ENCODE measurements around the gene LIM2. TPM values are rescaled to one million over a fixed set of nuclear protein-coding genes. Genes with fewer than 3 reads are reported as not detected.

Gene LIM2
- total and polyA plus RNA-seq, 9 of the 15 experiments (the other 6 are each of a cell fraction or from before 2014, with no cell fraction given) = 0.07 to 0.45 (median 0.18) TPM; not detected in 4

DNA sequence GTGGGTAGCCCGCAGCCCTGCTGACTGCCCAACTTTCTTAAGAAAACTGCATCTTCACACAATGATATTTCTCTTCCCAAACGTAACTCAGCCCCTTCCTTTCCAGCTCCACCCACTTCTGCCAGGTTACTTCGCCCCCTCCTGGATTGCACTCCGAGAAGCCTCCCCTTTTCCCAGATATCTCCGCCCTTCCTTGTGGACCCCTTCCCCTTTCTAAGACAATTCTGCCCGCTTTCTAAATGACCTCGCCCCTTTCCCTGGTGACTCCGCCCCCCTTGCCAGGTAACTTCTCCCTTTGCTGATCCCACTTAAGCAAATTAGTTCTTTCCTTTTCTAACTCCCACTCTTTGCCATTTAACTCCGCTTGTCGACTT, 48.5 kb downstream of the LIM2 start (continued):
- TF ChIP-seq ESRRA (IDR thresholded peaks at IDR 0.05; ENCODE audit: borderline replicate concordance, low read depth) (no peak), CCAR2 (IDR thresholded peaks at IDR 0.05; ENCODE audit: low read depth, low read length) (no peak), U2AF1 (optimal IDR thresholded peaks at IDR 0.05; ENCODE audit: low read depth, low read length) (no peak), NFIX (CRISPR knock-in tag; IDR thresholded peaks at IDR 0.05; ENCODE audit: low read depth) (no peak), ATF1 (CRISPR knock-in tag; IDR thresholded peaks at IDR 0.05) (no peak), ATF1 (tag; IDR thresholded peaks at IDR 0.05) (no peak), ZBTB17 (CRISPR knock-in tag; IDR thresholded peaks at IDR 0.05) (no peak), FOXK2 (conservative IDR thresholded peaks at IDR 0.05 in 1 of 2, IDR thresholded peaks at IDR 0.05 in 1 of 2; ENCODE audit: low read depth in 2 of 2) (peak in 1 of 2 experiments; percentile 43; a peak in 1 of 4 replicates), CBX1 (IDR thresholded peaks at IDR 0.05; ENCODE audit: low read depth) (no peak), ZNF324 (CRISPR knock-in tag; IDR thresholded peaks at IDR 0.05) (no peak), GABPA (tag; conservative IDR thresholded peaks at IDR 0.05; ENCODE audit: low read depth) (no peak), PHF20 (IDR thresholded peaks at IDR 0.05; ENCODE audit: partially characterized antibody) (no peak)
- TF ChIP-seq, protein P1, sequence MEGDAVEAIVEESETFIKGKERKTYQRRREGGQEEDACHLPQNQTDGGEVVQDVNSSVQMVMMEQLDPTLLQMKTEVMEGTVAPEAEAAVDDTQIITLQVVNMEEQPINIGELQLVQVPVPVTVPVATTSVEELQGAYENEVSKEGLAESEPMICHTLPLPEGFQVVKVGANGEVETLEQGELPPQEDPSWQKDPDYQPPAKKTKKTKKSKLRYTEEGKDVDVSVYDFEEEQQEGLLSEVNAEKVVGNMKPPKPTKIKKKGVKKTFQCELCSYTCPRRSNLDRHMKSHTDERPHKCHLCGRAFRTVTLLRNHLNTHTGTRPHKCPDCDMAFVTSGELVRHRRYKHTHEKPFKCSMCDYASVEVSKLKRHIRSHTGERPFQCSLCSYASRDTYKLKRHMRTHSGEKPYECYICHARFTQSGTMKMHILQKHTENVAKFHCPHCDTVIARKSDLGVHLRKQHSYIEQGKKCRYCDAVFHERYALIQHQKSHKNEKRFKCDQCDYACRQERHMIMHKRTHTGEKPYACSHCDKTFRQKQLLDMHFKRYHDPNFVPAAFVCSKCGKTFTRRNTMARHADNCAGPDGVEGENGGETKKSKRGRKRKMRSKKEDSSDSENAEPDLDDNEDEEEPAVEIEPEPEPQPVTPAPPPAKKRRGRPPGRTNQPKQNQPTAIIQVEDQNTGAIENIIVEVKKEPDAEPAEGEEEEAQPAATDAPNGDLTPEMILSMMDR (IDR thresholded peaks at IDR 0.05 in 2 of 3, conservative IDR thresholded peaks at IDR 0.05 in 1 of 3; ENCODE audit: insufficient read depth in 2 of 3, low read depth in 1 of 3, low read length in 3 of 3) = no peak; a peak in 1 of 6 replicates
- TF ChIP-seq, protein P2, sequence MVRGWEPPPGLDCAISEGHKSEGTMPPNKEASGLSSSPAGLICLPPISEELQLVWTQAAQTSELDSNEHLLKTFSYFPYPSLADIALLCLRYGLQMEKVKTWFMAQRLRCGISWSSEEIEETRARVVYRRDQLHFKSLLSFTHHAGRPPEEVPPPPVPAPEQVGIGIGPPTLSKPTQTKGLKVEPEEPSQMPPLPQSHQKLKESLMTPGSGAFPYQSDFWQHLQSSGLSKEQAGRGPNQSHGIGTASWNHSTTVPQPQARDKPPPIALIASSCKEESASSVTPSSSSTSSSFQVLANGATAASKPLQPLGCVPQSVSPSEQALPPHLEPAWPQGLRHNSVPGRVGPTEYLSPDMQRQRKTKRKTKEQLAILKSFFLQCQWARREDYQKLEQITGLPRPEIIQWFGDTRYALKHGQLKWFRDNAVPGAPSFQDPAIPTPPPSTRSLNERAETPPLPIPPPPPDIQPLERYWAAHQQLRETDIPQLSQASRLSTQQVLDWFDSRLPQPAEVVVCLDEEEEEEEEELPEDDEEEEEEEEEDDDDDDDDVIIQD (CRISPR knock-in tag; IDR thresholded peaks at IDR 0.05) = no peak
- TF ChIP-seq, protein P3, sequence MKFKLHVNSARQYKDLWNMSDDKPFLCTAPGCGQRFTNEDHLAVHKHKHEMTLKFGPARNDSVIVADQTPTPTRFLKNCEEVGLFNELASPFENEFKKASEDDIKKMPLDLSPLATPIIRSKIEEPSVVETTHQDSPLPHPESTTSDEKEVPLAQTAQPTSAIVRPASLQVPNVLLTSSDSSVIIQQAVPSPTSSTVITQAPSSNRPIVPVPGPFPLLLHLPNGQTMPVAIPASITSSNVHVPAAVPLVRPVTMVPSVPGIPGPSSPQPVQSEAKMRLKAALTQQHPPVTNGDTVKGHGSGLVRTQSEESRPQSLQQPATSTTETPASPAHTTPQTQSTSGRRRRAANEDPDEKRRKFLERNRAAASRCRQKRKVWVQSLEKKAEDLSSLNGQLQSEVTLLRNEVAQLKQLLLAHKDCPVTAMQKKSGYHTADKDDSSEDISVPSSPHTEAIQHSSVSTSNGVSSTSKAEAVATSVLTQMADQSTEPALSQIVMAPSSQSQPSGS (CRISPR knock-in tag; IDR thresholded peaks at IDR 0.05) = no peak
- TF ChIP-seq, protein P4, sequence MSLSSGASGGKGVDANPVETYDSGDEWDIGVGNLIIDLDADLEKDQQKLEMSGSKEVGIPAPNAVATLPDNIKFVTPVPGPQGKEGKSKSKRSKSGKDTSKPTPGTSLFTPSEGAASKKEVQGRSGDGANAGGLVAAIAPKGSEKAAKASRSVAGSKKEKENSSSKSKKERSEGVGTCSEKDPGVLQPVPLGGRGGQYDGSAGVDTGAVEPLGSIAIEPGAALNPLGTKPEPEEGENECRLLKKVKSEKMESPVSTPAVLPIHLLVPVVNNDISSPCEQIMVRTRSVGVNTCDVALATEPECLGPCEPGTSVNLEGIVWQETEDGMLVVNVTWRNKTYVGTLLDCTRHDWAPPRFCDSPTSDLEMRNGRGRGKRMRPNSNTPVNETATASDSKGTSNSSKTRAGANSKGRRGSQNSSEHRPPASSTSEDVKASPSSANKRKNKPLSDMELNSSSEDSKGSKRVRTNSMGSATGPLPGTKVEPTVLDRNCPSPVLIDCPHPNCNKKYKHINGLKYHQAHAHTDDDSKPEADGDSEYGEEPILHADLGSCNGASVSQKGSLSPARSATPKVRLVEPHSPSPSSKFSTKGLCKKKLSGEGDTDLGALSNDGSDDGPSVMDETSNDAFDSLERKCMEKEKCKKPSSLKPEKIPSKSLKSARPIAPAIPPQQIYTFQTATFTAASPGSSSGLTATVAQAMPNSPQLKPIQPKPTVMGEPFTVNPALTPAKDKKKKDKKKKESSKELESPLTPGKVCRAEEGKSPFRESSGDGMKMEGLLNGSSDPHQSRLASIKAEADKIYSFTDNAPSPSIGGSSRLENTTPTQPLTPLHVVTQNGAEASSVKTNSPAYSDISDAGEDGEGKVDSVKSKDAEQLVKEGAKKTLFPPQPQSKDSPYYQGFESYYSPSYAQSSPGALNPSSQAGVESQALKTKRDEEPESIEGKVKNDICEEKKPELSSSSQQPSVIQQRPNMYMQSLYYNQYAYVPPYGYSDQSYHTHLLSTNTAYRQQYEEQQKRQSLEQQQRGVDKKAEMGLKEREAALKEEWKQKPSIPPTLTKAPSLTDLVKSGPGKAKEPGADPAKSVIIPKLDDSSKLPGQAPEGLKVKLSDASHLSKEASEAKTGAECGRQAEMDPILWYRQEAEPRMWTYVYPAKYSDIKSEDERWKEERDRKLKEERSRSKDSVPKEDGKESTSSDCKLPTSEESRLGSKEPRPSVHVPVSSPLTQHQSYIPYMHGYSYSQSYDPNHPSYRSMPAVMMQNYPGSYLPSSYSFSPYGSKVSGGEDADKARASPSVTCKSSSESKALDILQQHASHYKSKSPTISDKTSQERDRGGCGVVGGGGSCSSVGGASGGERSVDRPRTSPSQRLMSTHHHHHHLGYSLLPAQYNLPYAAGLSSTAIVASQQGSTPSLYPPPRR (CRISPR knock-in tag; IDR thresholded peaks at IDR 0.05; ENCODE audit: borderline replicate concordance) = no peak
- TF ChIP-seq, protein P5, sequence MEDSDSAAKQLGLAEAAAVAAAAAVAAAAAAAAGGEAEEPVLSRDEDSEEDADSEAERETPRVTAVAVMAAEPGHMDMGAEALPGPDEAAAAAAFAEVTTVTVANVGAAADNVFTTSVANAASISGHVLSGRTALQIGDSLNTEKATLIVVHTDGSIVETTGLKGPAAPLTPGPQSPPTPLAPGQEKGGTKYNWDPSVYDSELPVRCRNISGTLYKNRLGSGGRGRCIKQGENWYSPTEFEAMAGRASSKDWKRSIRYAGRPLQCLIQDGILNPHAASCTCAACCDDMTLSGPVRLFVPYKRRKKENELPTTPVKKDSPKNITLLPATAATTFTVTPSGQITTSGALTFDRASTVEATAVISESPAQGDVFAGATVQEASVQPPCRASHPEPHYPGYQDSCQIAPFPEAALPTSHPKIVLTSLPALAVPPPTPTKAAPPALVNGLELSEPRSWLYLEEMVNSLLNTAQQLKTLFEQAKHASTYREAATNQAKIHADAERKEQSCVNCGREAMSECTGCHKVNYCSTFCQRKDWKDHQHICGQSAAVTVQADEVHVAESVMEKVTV (CRISPR knock-in tag; IDR thresholded peaks at IDR 0.05) = 0 out of 2 replicates have a peak, but pooled peaks have one; percentile 7
